HUES48 (cell line): ENCODE data around the gene THUMPD1.

ENCODE experiments used
- H3K27ac ChIP-seq: one replicate; pipeline ENCODE4 v1.7.0; 2013; ENCODE audit warnings: low read depth, low read length, inconsistent platforms
- H3K27me3 ChIP-seq: 2 replicates; pipeline ENCODE4 v1.6.1; 2013; ENCODE audit warnings: mild to moderate bottlenecking, low read length; ENCODE audit not compliant: control insufficient read depth, insufficient read depth
- H3K36me3 ChIP-seq: 2 replicates; pipeline ENCODE4 v1.6.1; 2013; ENCODE audit warnings: low read length; ENCODE audit not compliant: control insufficient read depth, insufficient read depth
- H3K4me1 ChIP-seq: 2 replicates; pipeline ENCODE4 v1.6.1; 2013; ENCODE audit warnings: mild to moderate bottlenecking, low read length; ENCODE audit not compliant: control insufficient read depth, insufficient read depth
- H3K4me3 ChIP-seq: 2 replicates; pipeline ENCODE4 v1.5.1; 2013; ENCODE audit warnings: mild to moderate bottlenecking, low read depth, low read length
- H3K9ac ChIP-seq: 2 replicates; pipeline ENCODE4 v1.6.1; 2013; ENCODE audit warnings: mild to moderate bottlenecking, low read depth, low read length, moderate library complexity
- H3K9me3 ChIP-seq: 2 replicates; pipeline ENCODE4 v1.6.1; 2013; ENCODE audit warnings: low read length; ENCODE audit not compliant: control insufficient read depth, insufficient read depth

THUMPD1 gene

DNA sequence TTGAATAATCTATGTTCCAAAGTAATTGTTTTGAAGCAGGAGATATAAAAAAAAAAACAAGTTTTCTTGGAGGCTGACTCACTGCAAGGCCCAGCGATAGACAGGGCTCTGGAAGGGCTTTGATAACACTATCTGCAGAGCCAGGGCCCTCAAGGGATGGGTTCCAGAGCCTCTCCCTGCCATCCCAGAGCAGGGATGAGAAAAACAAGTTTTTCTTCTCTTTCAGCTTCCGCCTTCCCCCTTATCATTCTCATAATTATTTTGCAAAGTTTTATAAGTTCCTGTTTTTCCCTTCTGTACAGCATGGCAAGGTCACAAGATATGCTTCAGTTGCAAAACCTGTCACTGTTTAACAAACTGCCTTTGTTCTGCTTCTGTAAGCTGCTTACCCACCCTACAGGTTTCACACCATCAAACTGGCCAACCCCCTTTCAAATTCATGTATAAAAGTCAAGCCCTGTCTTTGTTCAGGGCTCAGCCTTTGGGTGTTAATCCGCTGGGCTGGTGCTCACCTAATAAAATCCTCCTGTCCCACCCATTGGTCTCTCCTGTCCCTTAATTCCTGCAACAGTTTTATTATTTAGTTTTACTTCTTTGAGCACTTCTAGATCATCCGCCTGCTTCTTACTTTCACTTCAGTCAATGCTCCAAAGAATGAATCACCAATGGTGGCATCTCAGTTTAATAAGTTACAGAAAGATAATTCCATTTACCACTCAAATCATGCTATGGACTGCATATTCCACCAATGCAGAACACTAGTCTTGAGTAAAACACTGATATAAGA is 5.6 kb upstream of the THUMPD1 start:
- H3K9ac ChIP-seq: no peak overlapping the region

DNA sequence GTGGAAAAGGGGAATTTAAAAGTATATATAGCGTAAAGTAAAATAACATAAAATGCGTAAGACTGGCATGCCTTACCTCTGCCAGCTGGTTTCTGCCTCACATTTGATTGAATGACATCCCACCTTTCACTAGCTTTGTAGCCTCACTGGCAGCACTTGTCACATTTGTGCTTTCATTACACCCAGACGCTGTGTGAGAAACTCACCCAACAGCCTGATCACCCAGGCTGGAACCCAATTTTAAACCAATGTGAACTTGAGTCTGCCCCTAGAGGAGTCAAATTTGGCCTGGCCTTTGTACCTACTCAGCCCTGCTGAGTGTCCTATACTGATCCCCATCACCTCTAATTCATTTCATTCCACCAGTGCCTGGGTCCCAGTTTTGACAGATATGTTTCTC is 4.8 kb upstream of the THUMPD1 start:
- Histone ChIP-seq H3K27me3 (no peaks in the 10 kb centered on the region), H3K36me3 (no peaks in the 10 kb centered on the region), H3K9ac (no peak overlapping the region), H3K9me3 (0 out of 2 replicates have a peak, but pooled peaks cover 10% of the 10 kb centered on the region), H3K4me3 (no peak overlapping the region), H3K27ac (no peak overlapping the region), H3K4me1 (no peaks in the 10 kb centered on the region)

More for the DNA sequence above, 5.6 kb upstream of the THUMPD1 start:
- no peaks in the 10 kb centered on the region for H3K27me3 ChIP-seq
- no peak overlapping the region for H3K27ac ChIP-seq
- no peak overlapping the region for H3K4me3 ChIP-seq
- H3K36me3 ChIP-seq: no peaks in the 10 kb centered on the region
- no peaks in the 10 kb centered on the region for H3K4me1 ChIP-seq
- H3K9me3 ChIP-seq: 0 out of 2 replicates have a peak, but pooled peaks cover 10% of the 10 kb centered on the region

DNA sequence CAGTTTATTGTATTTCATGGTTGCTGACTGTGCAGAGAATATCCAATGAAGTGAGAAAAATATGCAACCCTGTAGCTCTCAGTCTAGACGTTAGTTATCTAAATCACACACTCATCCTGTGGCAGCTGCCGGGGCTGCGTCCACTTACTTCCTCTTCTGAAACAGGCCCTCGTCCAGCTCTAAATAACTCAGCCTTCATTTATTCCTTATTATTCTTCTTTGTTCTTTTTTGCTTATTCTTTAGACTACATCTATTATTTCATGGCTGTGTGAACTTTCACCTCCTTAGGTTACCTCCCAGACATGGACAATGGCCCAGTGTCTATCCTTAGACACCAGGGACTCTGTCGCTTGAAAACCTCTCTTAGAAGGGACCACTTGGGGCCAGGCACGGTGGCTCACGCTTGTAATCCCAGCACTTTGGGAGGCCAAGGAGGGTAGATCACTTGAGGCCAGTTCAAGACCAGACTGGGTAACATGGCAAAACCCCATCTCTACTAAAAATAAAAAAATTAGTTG is 3.4 kb upstream of the THUMPD1 start:
- H3K36me3 ChIP-seq: no peaks in the 10 kb centered on the region
- no peak overlapping the region for H3K27ac ChIP-seq

DNA sequence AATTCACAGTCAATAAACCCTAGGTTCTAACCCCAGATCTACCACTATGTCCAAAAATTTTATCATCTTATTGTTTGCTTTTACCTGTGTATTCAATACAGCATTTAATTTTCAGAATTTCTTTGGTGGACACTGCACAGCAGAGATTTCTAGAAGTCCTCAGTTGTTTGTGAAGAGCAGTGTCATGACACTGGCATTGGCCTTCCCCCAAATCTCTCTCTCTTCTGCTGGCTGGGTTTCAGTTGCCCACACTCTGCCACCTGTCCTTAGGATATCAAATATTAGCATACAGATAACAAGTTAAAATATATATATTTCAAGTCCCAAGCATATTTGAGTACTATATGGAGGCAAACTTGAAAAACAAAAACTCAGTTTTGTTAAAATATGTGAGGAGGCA is 2.0 kb upstream of the THUMPD1 start:
- Histone ChIP-seq H3K9ac (no peak overlapping the region), H3K4me1 (no peaks in the 10 kb centered on the region; the same call in 1 of the 2 replicates), H3K9me3 (0 out of 2 replicates have a peak, but pooled peaks cover 10% of the 10 kb centered on the region), H3K4me3 (no peak overlapping the region), H3K27me3 (no peaks in the 10 kb centered on the region), H3K36me3 (peaks cover 3% of the 10 kb centered on the region), H3K27ac (no peak overlapping the region)

More for the DNA sequence above, 3.4 kb upstream of the THUMPD1 start:
- Histone ChIP-seq H3K9me3 (0 out of 2 replicates have a peak, but pooled peaks cover 10% of the 10 kb centered on the region), H3K4me1 (no peaks in the 10 kb centered on the region; the same call in 1 of the 2 replicates), H3K9ac (no peak overlapping the region), H3K4me3 (no peak overlapping the region), H3K27me3 (no peaks in the 10 kb centered on the region)

DNA sequence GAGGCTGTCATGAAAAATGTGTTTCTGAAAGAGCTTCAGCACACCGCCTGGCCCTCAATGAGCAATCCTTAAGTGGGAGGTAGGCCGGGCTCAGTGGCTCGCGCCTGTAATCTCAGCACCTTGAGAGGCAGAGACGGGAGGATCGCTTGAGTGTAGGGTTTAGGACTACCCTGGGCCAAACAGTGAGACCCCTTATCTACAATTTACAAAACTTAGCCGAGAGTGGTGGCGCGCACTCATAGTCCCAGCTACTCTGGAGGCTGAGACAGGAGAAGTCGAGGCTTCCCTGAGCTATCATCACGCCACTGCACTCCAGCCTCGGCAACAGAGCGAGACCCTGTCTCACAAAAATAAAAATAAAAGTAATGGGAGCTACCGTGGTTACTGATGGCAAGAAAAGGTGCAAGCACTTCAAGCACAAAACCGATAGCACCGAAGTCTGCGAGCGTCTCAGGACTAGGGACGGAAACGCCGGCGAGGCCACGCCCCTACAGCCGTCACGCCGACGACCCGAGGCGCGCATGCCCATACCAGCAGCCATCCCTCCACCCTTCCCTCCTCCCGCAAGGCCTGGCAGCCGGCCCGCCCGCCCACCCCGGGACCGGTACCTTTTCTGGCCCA is 607 bp downstream of the THUMPD1 start:
- peak overlapping the region; percentile 99 for H3K4me3 ChIP-seq
- H3K9ac ChIP-seq: peak overlapping the region; percentile 93
- H3K36me3 ChIP-seq: peaks cover 29% of the 10 kb centered on the region
- no peaks in the 10 kb centered on the region; the same call in 1 of the 2 replicates for H3K4me1 ChIP-seq
- H3K27ac ChIP-seq: peak overlapping the region; percentile 93
- no peaks in the 10 kb centered on the region for H3K9me3 ChIP-seq
- no peaks in the 10 kb centered on the region for H3K27me3 ChIP-seq

DNA sequence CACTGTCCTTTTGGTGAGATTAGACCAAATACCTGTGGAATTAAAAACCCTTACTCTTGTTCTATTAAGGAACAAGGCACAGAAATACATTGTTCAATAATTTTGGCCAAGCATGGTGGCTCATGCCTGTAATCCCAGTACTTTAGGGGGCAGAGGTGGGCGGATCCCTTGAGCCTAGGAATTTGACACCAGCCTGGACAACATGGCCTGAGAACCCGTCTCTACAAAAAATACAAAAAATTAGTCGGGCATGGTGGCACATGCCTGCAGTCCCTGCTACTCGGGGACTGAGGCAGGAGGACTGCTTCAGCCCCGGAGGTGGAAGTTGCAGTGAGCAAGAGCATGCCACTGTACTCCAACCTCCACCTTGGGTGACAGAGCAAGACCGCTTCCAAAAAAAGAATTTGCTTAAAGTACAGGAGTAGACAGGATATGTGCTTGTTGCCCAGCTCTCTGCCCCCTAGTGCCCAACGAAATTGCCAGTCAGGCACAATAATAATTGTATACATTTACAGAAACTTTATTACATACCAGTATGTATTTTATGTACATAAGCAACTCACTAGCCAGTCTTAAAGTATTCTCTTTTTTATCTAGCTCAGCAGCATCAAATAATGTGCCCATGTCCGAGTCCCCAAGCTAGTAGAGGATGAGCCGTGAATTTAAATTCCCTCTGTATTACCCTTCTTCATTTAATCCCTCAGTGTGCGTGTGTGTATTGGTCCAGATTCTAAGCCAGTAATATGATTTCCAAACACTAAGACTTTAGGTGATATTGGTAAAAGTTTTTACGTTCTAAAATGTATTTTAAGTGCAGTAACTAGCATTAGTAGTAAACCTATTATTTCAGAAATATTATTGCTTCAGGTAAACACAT is 1.4 kb downstream of the THUMPD1 start:
- no peak overlapping the region for H3K27ac ChIP-seq
- peaks cover 37% of the 10 kb centered on the region for H3K36me3 ChIP-seq
- no peaks in the 10 kb centered on the region; the same call in 1 of the 2 replicates for H3K4me1 ChIP-seq
- H3K4me3 ChIP-seq: peak overlapping the region; percentile 99
- H3K9ac ChIP-seq: no peak overlapping the region; the same call in 1 of the 2 replicates
- no peaks in the 10 kb centered on the region for H3K9me3 ChIP-seq
- no peaks in the 10 kb centered on the region for H3K27me3 ChIP-seq

DNA sequence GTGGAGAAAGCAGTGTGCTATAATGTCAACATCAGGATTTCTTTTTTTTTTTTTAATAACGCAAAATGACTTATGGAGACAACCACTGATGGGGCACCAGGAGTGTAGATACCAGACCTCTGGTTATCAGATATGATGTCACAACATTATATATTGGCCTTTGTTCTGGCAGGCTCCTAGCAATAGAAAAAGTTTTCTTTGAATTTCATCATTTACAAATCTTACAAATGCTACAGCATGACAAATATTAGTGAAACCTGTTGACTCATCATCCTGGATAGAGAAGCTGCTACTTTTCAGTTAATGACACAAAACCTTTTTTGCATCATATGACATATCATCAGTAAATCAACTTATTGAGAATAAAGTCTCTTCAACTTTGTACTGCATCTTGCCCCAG is 6.1 kb downstream of the THUMPD1 start:
- no peaks in the 10 kb centered on the region for H3K9me3 ChIP-seq
- H3K4me3 ChIP-seq: no peak overlapping the region
- H3K9ac ChIP-seq: no peak overlapping the region
- H3K4me1 ChIP-seq: no peaks in the 10 kb centered on the region; the same call in 1 of the 2 replicates
- peaks cover 52% of the 10 kb centered on the region for H3K36me3 ChIP-seq
- no peak overlapping the region for H3K27ac ChIP-seq
- H3K27me3 ChIP-seq: no peaks in the 10 kb centered on the region

DNA sequence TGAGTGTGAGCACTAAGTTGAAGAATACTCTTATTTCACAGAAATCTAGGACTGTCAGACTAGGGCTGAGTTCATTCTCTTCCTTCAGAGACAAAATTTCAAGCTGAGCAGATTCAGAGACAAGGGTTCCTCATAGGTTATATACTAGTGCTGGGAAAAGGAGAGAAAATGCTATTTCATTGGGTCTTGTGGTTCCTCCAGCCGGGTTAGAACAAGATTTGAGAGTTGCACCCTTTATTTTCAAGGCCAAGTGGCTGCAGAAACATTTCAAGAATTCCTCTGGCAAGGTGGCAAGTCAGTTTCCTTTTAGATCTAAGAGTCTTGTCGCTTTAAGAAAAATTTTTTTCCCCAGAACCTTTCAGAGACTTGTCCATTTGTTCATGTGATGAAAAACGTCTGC is 6.8 kb downstream of the THUMPD1 start:
- Histone ChIP-seq H3K9me3 (no peaks in the 10 kb centered on the region), H3K27ac (no peak overlapping the region), H3K9ac (no peak overlapping the region), H3K4me3 (no peak overlapping the region), H3K27me3 (no peaks in the 10 kb centered on the region), H3K4me1 (no peaks in the 10 kb centered on the region), H3K36me3 (peaks cover 52% of the 10 kb centered on the region)

DNA sequence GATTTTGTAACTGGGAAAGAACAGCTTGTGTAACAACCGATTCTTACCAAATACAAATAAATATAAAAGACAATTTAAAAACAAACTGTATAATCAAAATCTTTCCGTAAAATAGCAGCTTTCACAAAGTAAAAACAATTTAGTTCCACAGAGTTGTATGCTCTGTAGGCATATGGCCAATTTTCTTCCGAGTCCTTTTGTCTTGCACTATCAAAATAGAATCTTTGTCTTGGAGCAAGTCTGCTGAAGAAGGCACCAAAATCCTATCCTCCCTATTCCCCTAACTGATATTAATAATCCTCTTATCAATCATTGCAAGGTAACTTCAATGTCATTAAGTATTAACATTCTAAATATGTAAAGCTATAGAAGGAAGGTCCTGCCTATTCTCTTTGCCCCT is 7.6 kb downstream of the THUMPD1 start:
- H3K9ac ChIP-seq: no peak overlapping the region
- peaks cover 52% of the 10 kb centered on the region for H3K36me3 ChIP-seq
- no peak overlapping the region for H3K4me3 ChIP-seq
- H3K27ac ChIP-seq: no peak overlapping the region
- no peaks in the 10 kb centered on the region for H3K9me3 ChIP-seq
- H3K4me1 ChIP-seq: no peaks in the 10 kb centered on the region
- H3K27me3 ChIP-seq: no peaks in the 10 kb centered on the region

DNA sequence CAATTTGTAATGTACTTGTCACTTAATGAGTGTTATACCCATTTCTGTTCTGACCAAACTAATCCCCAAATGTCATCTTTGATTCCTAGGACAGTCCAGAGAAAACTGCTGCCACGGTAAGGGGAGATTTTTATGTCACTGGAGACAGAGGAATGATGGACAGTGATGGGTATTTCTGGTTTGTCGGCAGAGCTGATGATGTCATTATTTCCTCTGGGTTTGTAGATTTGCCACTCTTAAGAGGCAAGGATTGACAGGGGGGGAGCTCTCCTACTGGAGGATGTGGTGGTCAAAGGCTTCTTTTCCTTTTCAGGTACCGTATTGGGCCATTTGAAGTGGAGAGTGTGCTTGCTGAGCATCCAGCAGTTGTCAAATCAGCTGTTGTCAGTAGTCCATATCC is 12.5 kb downstream of the THUMPD1 start:
- Histone ChIP-seq H3K27ac (no peak overlapping the region), H3K36me3 (peaks cover 5% of the 10 kb centered on the region; the same call in 1 of the 2 replicates), H3K4me1 (no peaks in the 10 kb centered on the region), H3K4me3 (no peak overlapping the region), H3K9ac (no peak overlapping the region), H3K9me3 (no peaks in the 10 kb centered on the region), H3K27me3 (no peaks in the 10 kb centered on the region)
